HG03196 (cell line): ENCODE data around the gene EYA3.

ENCODE experiments used
- ATAC-seq: cut with Tn5 transposase; IDR thresholded peaks from one replicate; pipeline ENCODE4 v1.9.1; 2021; ENCODE audit not compliant: unreplicated experiment

The EYA3 gene, protein sequence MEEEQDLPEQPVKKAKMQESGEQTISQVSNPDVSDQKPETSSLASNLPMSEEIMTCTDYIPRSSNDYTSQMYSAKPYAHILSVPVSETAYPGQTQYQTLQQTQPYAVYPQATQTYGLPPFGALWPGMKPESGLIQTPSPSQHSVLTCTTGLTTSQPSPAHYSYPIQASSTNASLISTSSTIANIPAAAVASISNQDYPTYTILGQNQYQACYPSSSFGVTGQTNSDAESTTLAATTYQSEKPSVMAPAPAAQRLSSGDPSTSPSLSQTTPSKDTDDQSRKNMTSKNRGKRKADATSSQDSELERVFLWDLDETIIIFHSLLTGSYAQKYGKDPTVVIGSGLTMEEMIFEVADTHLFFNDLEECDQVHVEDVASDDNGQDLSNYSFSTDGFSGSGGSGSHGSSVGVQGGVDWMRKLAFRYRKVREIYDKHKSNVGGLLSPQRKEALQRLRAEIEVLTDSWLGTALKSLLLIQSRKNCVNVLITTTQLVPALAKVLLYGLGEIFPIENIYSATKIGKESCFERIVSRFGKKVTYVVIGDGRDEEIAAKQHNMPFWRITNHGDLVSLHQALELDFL

DNA sequence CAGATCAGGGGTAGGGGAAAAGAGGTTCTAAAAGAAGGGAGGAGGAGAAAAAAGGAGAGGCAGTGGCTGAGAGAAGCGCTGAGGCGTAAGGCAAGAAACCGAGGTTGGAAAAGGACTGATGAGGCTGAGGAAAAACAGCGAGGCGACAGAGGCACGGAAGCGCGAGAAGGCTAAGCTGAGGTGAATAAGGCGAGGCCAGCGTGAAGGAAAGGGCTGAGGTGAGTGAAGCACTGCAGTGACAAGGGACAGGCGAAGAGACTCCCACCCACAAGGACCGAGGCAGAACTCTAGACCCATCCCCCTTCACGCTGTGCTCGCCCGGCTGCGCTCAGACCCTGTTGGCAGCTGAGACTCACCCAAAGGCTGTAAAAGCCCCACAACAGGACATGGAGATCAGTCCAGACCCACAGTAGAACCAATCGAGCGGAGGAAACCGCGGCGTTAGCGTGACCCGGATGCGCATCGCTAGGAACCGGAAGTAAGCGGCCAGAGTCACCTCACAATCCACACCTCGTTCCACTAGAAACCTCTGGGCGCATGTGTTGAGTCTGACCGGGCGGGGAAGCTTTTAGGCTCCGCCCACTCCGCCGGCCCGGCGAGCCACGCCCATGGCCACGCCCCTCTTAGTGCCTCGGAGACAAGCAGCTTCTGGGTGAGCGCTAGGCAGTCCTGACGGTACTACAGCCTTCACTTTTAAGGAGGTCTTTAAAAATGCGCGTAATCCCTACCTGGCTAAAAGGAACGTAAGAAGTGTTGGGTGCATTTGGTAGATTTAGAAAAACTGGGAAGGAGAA lies at the start of gene EYA3:
Gene EYA3 (minus strand): TSS at position 443 of the 794 bp plus-strand sequence. CDS start 30,584 bp downstream, outside the sequence.
- ATAC-seq, result peak; percentile 88

DNA sequence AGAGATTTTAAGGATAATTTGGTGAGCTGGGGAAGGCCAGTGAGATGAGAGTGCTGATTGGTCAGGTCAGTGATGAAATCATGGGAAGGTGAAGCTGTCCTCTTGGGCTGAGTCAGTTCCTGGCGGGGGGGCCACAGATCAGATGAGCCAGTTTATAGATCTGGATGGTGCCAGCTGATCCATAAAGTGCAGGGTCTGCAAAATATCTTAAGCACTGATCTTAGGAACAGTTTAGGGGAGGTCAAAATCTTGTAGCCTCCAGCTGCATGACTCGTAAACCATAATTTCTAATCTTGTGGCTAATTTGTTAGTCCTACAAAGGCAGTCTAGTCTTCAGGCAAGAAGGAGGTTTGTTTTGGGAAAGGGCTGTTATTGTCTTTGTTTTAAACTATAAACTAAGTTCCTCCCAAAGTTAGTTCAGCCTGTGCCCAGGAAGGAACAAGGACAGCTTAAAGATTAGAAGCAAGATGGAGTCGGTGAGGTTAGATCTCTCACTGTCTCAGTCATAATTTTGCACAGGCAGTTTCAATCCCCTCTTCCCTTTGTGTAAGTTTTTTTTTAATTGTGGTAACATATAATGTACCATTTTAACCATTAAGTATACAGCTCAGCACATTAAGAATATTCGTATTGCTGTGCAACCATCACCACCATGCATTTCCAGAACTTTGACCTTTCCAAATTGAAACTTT lies 48.7 kb upstream of the EYA3 start:
- ATAC-seq, result no peak

DNA sequence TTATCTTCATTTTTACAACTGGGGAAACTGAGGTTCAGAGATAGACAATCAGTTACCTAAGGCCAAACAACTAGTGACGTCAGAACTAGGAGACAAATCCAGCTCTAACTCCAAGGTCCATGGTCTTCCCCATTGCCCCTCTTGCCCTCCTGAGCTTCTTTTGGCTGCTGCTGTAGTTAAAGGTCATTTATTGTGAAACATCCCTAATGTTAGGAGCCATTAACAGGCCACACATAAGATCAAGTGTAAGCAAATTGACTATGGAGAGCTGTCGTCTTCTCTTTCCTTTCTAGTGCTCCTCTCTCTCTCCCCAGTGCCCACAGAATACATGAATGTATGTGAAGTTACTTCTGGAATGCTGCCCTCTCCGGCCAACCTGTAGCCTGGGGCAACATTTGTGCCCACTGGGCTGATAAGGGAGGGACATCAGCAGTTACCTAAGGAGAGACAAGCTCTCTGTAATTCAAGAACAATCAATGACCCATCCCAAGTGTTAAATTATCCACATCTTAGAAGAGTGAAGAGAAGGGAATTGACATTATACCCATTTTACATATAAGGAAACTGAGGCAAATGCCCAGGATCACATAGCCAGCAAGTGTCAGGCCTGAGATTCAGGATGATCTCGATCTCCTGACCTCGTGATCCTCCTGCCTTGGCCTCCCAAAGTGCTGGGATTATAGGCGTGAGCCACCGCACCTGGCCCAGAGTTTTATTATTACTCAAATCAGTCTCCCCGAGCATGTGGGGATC lies 47.9 kb upstream of the EYA3 start:
- no peak for ATAC-seq

DNA sequence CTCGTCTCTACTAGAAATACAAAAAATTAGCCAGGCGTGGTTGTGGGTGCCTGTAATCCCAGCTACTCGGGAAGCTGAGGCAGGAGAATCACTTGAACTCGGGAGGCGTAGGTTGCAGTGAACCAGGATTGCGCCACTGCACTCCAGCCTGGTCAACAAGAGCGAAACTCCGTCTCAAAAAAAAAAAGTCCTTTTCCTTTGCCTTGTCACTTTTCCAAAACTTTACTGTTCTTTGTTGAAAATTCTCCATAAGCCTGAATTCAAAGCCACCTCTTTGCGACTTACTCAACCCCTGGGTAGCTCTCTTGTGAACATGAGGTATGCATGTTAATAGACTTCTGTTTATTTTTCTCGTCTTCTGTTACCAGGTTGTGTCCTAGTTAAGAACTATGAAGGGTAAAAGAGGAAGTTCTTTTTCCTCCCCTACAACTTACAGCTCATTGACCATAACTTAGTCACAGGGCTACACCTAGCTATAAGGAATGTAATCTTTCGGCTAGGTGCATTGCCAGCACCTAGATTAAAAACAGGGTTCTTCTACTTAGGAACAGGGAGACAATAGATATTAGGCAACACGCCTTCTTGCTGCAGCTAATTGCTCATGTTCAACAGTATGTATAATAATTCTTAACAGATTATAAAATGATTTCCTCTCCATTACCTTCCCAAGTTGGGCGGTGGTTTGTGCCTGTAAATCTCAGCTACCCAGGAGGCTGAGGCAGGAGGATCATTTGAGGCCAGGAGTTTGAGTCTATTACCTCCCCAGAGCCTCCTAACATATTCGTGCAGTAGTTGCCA lies 47.2 kb upstream of the EYA3 start:
- ATAC-seq, result no peak

DNA sequence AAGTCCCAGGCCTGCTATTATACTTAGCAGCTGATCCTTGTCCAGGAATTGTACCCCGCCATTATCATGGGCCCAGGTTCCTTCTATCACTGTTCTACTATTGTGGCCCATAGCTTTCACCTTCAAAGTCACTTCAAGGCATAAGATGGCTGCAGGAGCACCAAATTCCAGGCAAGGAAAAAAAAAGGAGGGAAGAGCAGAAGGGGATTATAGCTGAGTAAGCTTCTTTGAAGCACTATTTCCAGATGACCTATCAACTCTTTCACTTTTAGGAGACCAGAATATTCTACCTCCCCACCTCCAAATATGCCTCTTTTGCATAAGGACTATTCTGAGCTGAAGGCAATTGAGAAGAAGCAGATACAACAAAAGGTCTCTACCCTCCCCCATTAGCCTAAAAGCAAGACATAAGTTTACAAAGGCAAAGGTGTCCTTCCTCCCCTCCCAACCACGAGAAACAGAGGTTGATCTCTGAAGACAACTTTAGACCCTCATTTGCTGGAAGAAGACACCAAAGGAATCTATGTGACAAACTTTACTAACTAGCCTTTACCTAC lies 46.3 kb upstream of the EYA3 start:
- ATAC-seq, result no peak

DNA sequence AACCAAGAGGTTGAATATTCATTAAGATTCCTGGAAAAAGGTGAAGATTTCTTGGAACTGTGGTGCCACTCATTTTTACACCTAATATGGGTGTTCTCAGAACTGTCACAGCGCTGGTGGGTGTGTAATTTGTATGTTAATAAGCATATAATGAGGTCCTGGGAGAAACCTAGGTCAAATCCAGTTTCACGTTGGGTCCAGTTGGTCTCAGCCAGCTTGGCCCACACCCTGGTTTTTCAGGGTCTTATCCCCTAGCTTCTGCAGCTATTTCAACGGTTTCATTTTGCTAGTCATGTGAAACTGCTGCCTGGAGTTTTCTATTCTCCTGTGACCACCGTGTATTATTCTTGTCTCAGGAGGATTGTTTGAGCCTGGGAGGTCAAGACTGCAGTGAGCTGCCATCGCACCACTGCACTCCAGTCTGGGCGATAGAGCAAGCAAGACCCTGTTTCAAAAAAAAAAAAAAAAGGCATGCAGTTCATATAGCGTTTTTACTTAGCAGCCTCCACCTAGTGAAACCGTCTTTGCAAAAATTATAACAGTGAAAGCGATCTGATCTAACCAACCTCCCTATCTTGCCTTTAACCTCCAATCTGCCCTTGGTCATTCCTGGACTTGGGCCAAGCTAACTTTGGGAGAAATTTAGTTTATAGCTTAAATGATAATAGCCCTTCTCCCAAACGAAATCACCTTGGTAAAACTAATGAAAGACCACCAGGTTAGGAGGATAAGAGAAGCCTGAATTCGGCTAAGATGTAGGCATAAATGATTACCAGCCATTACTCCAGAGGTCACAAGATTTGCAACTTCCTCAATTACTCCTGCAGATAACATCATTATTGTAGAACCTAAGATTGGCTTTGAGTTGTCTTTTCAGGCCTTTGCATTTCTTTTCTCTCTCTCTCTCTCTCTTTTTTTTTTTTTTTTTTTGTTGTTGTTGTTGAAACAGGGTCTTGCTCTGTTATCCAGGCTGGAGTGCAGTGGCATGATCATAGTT lies 44.1 kb upstream of the EYA3 start:
- no peak for ATAC-seq

DNA sequence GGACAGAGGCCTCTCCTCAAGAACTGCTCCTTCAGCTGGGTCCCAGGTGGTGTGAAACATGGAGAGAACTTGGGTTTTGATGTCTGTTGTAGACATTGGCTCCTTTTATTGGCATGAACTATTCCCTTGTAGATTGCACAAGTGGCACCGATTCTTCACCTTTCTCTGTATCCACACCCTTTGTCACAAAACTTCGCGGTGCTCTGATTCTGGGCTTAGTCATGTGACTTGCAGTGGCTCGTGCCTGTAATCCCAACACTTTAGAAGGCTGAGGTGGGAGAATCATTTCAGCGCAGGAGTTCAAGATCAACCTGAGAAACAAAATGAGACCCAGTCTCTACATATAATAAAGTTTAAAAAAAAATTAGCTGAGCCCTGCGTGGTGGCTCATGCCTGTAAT lies 42.5 kb upstream of the EYA3 start:
- ATAC-seq, result no peak

DNA sequence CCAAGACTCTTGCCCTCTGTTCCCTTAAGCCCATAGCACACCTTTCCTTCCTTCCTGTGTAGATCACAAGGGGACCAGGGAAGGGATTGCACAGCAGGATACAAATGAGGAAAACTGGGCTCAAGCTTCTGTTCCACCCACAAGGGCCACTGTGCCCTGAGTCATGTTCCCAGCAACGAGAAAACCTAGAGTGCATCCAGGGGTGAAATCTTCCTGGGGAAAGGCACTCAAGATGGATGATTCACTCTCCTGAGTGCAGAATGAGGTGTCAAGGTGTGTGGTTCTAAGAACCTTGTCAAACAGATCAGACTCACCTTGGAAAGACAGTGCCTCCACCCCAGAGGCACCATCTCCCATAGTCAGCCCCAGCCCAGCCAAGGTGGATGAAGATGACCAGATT lies 40.7 kb upstream of the EYA3 start:
- ATAC-seq, result no peak

DNA sequence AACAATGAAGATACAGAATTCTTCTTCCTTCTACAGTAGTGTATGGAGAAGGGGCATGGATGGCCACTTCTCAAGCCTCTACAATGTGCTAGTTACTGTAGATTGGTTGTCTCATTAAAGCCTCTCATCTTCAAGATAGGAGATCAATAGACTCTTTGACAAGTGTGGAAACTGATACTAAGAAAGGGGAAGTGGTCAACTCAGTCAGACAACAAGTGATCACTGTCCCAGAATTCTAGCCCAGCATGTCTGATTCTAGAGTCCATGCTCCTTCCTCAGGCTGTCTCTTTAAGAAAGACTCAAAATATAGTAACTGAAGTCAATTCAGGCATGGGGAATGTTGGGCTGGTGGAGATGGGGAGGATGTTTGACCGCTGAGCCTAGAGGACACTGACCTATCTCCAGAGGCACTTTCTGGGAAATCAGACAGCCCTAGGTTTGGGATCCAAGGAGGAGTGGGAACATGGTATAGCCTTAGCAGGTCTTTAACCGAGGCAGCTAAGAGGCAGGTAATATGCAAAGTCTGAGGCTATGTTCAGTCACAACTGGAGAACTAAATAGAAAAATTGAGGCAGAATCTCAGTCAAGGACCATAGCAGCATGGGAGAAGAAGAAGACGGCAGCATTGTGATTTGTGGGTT lies 39.3 kb upstream of the EYA3 start:
- peak; percentile 62 for ATAC-seq

DNA sequence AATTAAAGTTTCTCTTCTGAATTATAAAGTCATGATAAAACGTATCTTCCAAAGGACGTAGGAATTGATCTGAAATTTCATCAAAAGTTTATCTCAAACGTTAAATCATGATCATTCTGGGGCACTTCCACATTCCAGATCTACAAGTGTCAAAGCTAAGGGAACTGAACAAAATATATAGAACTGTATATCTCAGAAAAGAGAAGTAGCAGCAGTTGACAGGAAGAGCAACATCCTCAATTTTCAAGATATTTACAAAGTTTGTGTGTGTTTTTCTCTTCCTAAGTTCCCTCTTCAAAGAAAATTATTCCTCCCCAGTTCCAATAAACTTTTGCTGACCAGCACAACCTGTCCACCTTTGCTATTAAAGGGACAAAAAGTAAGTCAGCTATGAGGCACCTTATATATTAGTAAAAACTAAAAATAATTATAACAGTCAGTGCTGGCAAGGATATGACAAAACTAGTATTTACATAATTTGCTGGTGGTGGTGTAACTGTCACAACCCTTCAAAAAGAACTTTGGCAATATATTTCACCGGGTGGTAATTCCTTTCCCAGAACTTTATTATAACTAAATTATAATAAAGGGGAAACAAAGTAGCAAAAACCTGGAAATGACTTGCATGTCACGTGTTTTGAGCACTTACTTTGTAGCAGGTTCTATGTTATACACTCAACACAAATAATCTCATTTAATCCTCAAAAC lies 38.5 kb upstream of the EYA3 start:
- no peak for ATAC-seq

DNA sequence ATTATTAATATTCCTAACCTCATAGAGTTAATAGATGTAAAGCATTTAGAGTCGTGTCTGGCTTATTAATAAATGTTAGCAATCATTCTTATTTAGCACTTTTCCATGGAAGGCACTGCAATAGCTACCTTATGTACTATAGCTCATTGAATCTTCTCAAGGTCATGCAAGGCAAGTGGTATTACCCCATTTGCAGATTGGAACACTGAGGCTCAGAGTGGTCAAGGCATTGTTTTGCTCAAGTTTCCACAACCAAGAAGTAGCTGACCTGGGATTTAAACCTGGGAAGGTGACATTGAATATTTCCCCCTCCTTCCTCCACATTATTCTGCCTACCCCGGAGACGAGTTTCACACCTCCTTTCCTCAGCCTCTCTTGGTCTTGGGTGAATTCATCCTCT lies 37.8 kb upstream of the EYA3 start:
- ATAC-seq, result no peak

DNA sequence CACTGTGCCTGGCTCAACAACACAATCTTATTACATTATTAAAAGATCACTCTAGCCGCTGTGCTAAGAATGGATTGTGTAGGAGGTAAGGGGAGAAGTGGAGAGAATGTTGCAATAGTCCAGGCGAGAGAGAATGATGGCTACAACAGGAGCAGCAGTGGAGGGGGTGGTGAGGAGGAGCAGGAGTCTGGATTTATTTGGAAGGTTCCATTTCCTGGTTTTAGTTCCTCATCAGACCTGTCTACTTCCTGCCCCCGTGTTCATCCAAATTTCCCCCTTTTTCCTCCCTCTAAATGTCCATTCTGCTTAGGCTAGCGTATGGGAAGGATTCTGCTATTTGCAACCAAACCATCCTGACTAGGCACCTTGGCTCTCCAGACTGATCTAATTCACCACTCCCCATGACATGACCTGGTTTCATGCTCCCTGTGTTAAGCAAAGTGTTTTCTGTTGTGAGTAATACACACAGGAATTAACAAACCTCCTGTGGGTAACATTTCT lies 35.1 kb upstream of the EYA3 start:
- no peak for ATAC-seq

DNA sequence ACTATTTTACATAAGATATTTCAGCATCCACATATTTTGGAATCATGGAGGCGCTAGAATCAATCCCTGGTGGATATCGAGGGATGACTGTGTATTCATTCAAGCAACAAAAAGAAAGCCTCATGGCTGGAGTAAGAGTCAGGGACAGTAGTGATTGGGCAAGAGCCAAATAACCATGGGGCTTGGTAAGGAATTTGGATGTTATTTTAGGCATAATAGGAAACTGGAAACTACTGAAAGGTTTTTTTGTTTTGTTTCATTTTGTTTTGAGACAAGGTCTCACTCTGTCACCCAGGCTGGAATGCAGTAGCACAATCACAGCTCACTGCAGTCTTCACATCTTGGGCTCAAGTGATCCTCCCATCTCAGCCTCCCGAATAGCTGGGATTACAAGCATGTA lies 33.8 kb upstream of the EYA3 start:
- ATAC-seq, result no peak

DNA sequence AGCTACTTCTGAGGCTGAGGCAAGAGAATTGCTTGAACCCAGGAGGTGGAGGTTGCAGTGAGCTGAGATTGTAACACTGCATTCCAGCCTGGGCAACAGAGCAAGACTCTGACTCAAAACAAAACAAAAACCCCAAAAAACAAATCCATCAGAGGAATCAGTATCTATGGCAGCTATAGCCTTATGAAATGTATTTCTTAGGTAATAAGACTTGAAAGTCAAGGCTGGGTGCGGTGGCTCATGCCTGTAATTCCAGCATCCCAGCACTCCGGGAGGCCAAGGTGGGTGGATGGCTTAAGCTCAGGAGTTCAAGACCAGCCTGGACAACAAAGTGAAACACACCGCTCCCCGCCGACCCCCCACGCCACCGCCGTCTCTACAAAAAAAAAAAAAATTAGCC lies 31.1 kb upstream of the EYA3 start:
- ATAC-seq, result no peak

DNA sequence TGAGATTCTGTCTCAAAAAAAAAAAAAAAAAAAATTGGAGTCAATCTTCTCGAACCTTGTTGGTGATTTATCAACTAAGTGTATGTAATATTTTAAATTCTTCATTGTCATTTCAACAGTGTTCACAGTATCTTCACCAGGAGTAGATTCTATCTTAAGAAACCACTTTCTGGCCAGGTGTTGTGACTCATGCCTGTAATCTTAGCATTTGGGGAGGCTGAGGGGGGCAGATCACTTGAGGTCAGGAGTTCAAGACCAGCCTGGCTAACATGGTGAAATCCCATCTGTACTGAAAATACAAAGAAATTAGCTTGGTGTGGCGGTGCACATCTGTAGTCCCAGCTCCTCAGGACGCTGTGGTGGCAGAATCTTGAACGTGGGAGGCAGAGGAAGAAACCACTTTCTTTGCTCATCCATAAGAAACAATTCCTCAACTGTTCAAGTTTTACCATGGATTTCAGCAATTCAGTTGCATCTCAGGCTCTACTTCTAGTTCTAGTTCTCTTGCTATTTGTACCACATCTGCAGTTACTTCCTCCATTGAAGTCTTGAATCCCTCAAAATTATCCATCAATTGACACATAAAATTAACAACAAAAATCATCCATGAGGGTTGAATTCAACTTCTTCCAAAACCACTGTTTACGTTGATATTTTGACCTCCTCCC lies 30.4 kb upstream of the EYA3 start:
- no peak for ATAC-seq

DNA sequence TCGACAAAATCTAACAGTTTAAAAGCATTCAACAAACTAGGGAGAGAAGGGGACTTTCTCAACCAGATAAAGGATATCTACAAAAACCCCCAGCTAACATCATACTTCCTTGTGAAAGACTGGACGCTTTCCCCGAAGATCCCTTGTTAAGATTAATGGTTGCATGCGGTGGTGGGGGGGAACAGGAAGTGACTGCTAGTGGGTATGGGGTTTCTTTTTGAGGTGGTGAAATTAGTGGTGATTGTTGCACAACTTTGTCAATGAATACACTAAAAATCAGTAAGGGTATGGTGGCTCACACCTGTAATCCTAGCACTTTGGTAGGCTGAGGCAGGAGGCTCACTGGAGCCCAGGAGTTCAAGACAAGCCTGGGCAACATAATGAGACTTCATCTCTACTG lies 26.9 kb upstream of the EYA3 start:
- ATAC-seq, result no peak

DNA sequence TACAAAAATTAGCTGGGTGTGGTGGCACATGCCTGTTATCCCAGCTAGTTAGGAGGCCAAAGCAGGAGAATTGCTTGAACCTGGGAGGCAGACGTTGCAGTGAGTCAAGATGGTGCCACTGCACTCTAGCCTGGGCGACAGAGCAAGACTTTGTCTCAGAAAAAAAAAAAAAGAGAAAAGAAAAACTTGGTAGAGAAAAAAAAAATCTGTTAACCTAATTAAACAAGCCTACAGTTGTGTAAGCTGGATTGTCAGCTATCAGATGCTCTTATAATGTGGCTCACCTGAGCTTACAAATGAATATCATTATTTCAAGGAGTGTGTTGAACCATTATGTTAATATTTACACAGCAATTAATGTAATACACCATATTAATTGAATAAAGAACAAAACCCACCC lies 26.4 kb upstream of the EYA3 start:
- ATAC-seq, result no peak
